Frontal cortex (tissue), 4 donors: ENCODE data around the gene SRRM4. TPM values are rescaled to one million over a fixed set of nuclear protein-coding genes. Genes with fewer than 3 reads are reported as not detected.

Experiments
- DNase-seq, 2 donors: peaks; one replicate each; pipeline ENCODE4 v3.0.0; 2012; ENCODE audit warnings: low spot score in 2 of 2
- FAIRE-seq: peaks from 2 replicates; lab custom pipeline; 2012; peaks lifted over from hg19 to GRCh38; lab: Jason Lieb, UNC
- total RNA-seq: library from RNA; depleted of rRNA; stranded (reverse); fragments of >200 nt; gene quantifications from one replicate; pipeline ENCODE4 v1.2.3, GENCODE V29; 2014
- donor health status: control.
- donor health status: control.
- donor health status: control.

SRRM4 gene
- 5.7 TPM for total RNA-seq

GRCh38 chr12:118981285-118982211, at the start of gene SRRM4:
SRRM4 (plus strand) TSS chr12:118981541; CDS start chr12:118981883, 342 bp downstream.
- FAIRE-seq (no peak), DNase-seq (peak in 1 of 2 donors; percentile 36)

- no peak for DNase-seq
- no peak for FAIRE-seq
Observed at GRCh38 chr12:118946256-118946655, 35.1 kb upstream of the SRRM4 start.

GRCh38 chr12:118958520-118958919, 22.8 kb upstream of the SRRM4 start:
- FAIRE-seq, result no peak
- DNase-seq, result no peak

GRCh38 chr12:118959348-118959747, 22.0 kb upstream of the SRRM4 start:
- DNase-seq, result no peak
- FAIRE-seq, result no peak

GRCh38 chr12:118959985-118960560, 21.3 kb upstream of the SRRM4 start:
- DNase-seq, result no peak
- no peak for FAIRE-seq

- FAIRE-seq (no peak), DNase-seq (no peak)
Observed at GRCh38 chr12:118960865-118961264, 20.5 kb upstream of the SRRM4 start.

GRCh38 chr12:118964988-118965387, 16.4 kb upstream of the SRRM4 start:
- FAIRE-seq, result no peak

GRCh38 chr12:118970856-118971255, 10.5 kb upstream of the SRRM4 start:
- no peak for DNase-seq
- FAIRE-seq, result no peak

More at GRCh38 chr12:118964988-118965387, 16.4 kb upstream of the SRRM4 start:
- DNase-seq, result no peak

GRCh38 chr12:118972982-118973381, 8.4 kb upstream of the SRRM4 start:
- DNase-seq (no peak), FAIRE-seq (no peak)

- no peak for FAIRE-seq
- DNase-seq, result peak; percentile 35 to 55
Observed at GRCh38 chr12:118979763-118980406, 1.5 kb upstream of the SRRM4 start.

GRCh38 chr12:118980407-118981014, 830 bp upstream of the SRRM4 start:
- no peak for FAIRE-seq
- no peak for DNase-seq

GRCh38 chr12:118982302-118982701, 961 bp downstream of the SRRM4 start:
- DNase-seq (no peak), FAIRE-seq (no peak)

GRCh38 chr12:118982984-118983761, 1.8 kb downstream of the SRRM4 start:
- no peak for DNase-seq
- FAIRE-seq, result no peak

GRCh38 chr12:118984161-118984943, 3.0 kb downstream of the SRRM4 start:
- FAIRE-seq (no peak), DNase-seq (no peak)

- no peak for DNase-seq
- FAIRE-seq, result no peak
Observed at GRCh38 chr12:118986050-118986449, 4.7 kb downstream of the SRRM4 start.

- FAIRE-seq (no peak), DNase-seq (no peak)
Observed at GRCh38 chr12:118999107-118999506, 17.8 kb downstream of the SRRM4 start.

- DNase-seq (no peak), FAIRE-seq (no peak)
Observed at GRCh38 chr12:119005085-119005484, 23.7 kb downstream of the SRRM4 start.

- no peak for FAIRE-seq
- DNase-seq, result no peak
Observed at GRCh38 chr12:119005913-119006312, 24.6 kb downstream of the SRRM4 start.

- no peak for DNase-seq
- no peak for FAIRE-seq
Observed at GRCh38 chr12:119006746-119007145, 25.4 kb downstream of the SRRM4 start.
